ENCODE data around the gene FAS.
"Not testable (repeated sequence)": the region's sequence is repeated elsewhere in the genome, so short reads cannot be mapped to it uniquely, and the experiment has no call there.

Gene FAS

DNA sequence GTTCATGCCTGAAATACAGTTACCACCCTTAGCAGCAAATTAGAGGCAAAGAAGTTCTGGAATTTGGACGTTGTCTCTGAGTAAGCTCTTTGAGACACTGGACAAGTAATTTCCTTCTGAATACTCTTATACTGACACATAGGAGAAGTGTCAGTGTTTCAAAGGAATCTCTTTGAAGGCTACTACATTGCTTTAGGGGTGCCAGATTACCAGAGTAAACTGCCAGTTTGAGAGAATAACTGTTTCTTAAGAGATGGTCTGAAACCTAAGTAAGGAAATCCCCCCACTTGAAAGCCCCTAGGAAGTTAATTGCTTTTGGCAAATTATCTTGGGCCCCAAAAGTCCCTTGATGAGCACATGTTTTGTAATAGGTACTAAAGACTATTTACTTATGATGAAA, 3.4 kb downstream of the FAS start:
- no peak for DNase-seq

DNA sequence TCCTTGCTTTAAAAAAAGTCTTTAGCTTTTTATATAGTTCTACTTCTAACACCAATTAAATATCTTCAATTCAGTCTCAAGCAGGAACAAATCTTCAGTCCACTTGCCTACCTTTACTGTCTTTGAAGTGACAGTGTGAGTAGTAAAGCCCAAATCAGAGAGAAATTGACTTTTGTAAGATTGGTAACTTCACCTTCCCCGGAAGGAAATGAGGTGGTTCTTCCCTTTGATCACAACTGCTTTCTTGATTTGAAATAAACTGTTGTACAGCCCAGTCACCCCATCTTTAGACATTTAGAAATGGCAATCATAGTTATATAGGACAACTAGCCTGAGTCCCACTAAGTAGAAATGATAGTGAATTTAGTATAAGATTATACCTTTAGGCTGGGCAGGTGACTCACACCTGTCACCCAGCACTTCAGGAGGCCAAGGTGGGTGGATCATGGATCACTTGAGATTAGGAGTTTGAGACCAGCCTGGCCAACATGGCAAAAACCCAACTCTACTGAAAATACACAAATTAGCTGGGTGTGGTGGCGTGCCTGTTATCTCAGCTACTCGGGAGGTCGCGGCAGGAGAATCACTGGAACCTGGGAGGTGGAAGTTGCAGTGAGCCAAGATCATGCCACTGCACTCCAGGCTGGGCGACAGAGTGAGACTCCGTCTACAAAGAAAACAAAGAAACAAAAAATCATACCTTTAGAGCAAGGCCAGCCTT, 4.7 kb downstream of the FAS start:
- no peak for DNase-seq

DNA sequence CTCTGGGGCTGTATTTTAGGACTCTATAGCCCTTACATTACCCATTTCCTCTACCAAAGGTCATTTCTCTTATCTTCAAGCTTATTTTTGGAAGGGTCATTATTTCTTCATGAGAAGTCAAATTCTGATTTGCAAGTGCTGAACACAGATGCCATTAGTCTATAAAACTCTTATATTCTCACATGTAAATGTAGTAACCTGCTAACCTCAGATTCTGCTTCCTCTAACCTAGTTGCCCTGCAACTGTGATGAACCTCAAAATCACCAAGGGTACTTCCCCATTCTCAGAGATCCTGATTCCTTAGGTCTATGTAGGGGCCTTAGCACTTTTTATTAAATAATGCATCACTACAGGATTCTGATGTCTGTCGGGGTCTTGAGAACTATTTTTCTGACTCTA, 6.3 kb downstream of the FAS start:
- no peak for DNase-seq

DNA sequence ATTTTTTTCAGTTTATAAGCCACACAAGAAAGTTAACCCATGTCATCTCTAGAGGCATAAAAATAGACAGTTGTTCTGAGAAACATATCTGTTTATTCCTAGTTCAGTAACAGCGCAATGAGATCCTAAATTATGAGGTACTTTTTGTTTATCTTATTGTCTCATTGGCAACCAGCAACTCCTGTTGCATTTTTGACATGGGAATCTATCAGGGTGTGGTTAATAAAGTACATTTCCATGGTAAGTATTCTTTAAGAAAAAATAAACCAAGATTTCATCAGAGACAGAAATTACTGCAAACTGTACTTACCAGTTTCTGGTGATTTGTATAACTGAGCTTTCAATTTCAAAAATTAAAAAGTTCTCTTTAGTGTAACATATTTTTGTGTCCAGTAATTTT, 9.0 kb downstream of the FAS start:
- DNase-seq = no peak

DNA sequence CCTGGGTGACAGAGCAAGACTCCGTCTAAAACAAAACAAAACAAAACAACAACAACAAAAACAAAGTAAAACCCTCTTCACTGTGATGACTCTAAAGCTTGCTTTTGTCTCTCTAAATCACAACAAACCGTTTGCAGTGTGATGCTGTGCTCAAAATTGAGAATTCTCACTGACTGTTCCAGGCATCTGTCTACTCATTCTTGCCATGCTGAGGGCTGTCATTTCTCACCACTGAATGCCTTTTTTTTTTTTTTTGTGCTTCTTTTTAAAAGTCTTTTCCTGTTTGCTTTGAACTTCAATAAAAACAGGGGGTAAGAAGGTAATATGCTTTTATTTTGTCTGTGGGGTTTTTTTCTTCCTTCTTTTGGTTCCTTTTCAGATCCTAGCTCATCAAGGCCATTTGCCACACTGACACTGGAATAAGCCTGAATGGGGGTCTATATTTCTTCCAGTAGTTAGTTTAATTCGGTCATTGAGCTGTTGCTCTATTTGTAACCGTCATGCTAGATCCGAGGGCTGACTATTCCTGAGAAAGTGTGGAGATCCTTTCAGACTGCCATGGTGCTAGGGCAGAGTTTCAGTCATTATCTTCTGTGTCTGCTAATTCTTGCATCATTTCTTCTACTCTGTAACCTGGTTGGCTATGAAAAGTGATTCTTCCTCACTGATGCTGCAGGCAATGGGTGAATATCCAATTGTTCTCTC, 10.6 kb downstream of the FAS start:
- DNase-seq = no peak

DNA sequence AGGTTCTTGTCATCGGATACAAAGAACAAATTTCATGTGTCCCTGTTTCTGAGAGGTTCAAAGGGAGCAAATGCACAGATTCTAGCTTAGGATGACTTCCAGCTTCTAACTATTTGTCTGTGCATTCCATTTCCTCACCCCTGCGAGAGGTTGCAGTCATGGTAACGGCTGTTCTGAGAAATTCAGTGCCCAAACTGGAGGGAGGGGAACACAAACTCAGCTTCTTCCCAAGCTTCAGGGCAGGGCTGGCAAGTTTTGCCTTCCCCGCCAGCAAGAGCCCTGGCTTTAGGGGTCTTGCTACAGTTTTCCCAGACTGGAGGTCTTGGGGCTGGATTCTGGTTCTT, 11.1 kb downstream of the FAS start:
- DNase-seq = no peak

DNA sequence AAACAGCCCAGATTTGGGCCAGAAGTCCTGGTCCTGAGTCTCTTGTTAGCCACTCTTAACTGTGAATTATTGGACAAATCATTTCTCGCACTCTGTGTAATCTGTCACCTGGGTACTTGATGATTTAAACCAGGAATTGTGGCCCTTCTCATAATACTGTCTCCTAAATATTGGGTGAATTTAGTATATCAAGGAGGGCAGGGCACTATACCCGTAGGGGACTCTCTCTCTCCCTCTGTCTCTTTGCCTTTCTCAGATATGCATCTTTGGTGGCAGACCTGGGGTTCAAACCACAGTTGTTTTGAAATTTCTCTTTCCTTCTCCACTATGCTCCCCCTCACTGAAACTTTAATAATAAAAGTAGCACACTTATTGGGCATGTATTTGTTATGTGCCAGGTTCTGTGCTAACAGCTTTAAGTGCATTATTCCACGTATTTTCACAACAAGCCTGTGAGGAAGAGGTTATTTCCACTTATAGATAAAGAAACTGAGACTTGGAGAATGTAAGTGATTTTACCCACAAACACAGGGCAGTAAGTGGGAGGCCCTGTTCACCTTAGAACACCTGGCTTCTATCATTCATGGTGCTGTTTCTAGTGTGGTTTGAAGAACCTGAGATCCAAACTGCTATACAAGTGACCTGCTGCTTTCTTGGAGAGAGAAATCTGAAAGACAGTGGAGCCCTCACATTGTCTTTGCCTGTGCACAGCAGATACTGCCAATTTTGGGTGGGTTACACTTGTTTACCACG, 11.8 kb downstream of the FAS start:
- DNase-seq = no peak

DNA sequence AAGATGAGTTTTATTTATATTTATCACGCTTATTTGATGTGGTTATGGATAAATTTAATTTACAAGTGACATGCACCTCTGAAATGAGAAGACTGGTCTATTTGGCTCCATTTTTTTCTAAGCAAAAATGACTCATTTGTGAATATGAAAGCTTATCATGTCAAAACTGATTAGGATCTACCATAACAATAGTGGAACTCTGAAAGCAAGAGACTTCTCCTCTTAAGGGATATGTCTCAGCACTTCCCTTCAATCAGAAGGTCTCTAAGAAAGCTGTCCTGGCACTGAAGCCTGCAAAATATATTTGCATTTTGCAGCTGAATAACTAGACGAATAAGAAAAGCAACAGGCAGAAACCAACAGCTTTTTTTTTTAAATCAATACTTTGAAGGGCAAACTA, 12.7 kb downstream of the FAS start:
- DNase-seq = no peak

DNA sequence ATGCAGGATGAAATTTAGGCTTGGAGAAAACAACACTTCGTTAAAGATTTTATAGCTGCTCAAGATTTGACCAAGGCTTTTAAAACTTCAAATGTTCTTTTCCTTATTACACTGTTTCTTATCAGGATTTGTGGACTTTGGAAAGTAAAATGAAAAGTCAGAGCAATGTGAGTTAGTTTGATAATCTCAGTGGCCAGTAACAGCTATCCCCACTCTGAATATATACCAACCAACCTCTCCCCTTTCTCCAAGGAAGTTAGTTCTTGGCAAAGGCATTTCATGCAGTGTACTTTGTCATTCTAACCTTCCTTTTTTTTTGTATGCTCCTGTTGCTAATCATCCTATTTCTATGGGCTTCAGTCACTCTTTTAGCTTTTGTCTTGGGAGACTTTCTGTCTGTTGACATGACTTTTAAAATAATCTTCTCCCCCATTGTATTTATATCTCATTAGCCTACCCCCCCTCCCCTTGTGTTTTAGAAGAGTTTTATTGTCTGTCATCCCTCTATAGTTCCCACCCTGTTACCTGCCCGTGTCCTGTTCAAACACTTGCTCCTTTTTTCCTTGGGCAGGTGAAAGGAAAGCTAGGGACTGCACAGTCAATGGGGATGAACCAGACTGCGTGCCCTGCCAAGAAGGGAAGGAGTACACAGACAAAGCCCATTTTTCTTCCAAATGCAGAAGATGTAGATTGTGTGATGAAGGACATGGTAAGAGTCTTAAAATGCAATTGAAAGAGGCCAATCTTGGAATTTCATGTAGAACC, 16.7 kb downstream of the FAS start:
- DNase-seq = no peak

DNA sequence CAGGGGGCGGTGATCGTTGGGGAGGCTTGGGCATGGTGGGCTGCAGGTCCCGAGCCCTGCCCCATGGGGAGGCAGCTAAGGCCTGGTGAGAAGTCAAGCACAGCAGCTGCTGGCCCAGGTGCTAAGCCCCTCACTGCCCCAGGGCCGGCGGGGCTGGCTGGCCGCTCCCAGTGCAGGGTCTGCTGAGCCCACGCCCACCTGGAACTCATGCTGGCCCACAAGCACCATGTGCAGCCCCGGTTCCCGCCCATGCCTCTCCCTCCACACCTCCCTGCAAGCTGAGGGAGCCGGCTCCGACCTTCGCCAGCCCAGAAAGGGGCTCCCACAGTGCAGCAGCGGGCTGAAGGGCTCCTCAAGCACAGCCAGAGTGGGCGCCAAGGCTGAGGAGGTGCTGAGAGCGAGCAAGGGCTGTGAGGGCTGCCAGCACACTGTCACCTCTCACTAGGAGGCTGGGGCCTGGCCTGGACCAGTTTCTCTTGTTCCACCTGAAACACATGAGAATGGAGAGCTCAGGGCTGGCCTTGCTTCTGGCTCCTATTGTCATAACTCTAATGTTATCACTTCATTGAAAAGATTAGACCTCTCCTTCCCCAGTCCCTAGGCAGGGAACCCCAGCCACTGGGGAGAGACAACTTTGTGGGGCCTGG, 28.2 kb downstream of the FAS start:
- not testable (repeated sequence) for DNase-seq

DNA sequence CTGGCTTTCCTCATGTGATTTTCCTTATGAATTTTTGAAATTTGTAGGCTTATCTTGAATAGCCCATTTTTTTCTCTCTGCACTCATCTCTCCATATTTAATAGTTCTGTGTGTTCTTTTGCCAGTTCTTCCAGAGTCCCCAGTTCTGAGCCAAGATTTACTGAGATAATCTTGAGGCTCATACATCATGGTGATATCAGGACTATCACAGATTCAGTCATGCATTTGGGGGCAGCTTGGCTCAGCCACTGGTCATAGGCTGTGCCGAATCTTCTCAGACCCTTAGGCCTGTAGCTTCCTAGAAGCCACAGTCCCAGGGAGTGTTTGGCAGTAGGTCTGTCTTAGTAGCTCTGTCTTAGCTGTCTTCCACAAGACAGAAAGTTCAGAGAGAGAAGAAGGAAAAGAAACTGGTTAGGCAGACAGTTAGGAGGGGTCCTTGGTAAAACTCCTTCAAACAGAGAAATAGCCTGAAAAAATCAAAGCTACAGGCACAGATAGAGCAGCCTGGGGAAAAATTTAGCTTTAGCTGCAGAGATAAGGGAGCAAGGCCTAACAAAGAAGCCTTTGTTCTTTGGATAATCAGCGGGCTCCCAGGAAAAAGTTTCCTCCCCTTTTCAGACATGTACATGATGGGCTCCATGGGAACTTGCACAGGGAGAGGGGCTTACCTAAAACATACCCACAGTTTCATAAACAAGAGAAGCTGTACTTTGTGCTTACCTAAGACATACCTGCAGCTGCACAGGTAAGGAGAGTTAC, 29.1 kb downstream of the FAS start:
- no peak for DNase-seq

DNA sequence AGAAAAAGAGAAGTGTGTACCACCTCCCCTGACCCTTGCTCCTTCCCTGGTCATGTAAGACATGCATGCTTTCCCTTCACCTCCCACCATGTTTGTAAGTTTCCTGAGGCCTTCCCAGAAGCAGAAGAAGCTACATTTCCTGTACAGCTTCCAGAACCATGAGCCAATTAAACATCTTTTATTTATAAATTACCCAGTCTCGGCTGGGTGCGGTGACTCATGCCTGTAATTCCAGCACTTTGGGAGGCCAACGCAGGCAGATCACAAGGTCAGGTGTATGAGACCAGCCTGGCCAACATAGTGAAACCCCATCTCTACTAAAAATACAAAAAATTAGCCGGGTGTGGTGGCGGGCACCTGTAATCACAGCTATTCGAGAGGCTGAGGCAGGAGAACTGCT, 30.9 kb downstream of the FAS start:
- not testable (repeated sequence) for DNase-seq

DNA sequence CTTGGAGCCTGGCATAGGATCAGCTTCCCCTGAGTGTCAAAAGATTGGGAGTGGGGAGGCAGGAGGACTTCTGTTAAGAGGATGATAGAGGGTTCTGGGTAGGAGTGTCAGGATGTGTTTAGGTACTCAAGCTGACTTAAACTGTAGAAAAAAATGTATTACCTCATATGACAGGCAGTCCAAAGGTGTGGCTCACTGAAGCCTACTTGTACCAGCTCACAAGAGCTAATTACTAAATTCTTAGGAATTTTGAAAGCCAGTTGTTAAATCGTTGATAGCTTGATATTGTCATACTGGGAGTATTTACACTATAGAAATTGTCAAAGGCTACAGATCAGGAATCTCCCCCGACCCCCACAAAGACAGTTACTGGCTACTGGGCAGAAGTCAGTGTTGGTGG, 32.1 kb downstream of the FAS start:
- DNase-seq = no peak

DNA sequence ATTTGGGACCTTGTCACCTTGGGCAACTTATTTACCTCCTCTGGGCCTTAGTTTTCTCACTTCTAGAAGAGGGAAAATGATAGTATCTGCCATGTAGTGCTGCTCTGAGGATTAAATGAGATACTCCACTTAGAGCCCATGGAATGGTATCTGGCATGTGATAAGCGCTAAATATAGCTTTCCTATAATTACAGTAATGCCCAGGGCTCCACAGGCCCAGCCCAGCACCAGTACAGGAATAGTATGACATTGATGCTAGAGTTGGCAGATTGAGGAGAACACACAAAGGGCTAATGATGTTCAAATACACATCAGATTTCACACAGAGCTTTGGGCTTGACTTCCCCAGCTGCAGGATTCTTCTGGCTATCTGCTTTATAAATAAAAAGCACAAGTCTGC, 34.9 kb downstream of the FAS start:
- DNase-seq = no peak

DNA sequence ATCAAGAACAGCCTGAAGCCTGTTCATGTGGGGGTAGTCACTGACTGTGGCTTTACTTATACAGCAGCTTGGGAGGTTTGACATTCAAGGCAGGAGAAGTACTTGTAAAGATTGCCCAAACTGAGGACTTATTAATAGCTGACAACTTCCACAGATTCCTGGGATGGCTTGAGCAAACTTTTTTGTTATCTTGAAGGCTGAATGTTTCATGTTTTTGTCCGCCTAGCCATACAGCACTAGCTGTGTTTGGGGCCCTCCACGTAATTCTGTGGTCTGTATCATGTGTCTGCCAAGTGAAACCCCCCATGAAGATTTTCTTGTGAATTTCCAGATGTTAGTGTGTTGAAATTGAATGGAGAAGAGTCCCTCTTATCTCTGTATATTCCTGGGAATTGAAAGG, 38.6 kb downstream of the FAS start:
- DNase-seq = no peak

DNA sequence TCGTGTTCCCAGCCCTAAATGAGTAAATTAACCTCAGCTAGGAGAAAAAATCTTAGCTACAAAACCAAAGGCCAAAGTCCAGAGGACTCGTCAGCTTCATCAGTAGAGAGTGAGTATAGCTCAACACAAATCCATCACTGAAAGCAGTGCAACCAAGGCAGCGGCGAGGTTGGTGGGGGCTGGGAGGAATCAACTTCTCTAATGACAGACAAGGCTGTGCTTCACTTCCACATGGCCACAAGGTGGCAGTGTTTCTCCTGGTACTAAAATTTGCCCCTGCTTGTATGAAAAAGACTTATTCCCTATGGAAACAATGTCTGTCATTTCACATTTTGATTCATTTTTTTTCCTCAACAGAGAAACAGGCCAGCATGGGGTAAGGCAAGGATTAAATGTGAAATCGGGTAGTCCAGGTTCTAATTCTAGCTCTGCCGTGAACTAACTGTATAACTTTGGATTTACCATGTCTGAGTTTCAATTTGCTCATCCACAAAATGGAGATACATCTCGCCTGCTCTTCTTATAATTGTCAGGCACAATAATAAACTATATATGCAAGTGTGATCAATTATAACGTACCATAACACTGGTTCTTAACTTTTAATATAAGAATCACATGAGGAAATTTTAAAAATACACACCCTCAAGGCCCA, 39.3 kb downstream of the FAS start:
- peak; percentile 7 to 50 for DNase-seq

DNA sequence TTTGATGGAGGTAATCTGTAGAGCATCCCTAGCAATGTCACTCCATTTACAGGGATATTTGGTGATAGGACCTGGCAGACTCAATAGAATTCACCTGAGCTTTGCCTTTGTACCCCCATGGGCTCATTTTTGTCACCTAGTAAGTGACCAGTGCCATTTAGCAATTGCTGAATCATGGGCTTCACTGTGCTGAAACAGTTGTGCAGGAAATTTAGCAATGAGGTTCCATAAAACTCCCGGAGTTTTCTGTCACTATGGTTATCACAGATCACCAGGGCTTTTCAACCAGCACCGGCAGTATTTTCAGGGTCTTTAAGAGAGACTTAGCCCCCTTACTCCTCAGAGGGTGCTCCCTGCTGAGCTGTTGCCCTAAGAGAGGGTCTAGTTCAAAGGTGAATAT, 40.2 kb downstream of the FAS start:
- no peak for DNase-seq

DNA sequence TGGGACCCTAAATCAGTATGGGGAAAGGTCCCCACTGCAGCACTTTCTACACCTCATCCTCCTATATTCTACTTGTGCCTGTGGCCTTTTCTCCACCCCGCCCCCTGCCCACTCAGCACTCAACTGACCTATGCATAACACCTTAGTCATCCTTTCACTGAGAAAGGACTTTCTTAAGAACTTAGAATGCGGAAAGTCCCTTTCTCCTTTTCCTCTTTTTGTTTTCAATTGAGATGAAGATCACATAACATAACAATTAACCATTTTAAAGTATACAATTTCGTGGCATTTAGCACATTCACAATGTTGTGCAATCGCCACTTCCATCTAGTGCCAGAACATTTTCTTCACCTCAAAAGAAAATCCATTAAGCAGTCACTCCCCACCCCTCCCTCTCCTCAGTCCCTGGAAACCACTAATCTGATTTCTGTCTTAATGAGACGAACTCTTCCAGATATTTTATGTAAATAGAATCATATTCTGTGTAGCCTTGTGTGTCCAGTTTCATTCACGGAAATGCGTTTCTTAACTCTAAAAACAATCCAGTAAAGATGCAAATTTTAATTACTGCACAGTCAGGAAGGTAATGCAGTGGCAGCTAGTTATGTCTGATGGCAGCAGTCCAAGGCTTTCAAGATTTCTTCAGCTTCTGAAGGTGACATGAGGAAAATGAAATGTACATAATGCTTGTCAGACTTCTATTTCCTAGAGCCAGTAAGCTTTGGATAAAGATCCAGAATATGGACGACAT, 41.7 kb downstream of the FAS start:
- no peak for DNase-seq

DNA sequence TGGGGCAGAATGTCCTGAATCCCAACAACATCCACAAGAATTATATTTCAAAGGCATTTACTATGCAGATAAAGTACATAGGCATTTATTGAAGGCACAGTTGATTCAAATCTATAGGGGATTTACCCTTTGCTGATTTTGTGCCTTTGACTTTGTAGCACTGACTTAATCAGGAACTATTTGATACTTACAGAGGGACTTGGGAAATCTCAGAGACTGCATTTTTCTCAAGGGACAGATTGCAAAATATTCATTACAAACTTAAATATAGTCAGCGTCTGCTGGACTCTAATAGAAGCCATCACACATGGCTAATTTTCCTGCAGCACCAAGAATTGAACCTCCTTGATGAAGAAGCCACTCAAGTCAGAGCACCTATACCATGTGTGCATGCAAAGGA, 44.9 kb downstream of the FAS start:
- no peak for DNase-seq

DNA sequence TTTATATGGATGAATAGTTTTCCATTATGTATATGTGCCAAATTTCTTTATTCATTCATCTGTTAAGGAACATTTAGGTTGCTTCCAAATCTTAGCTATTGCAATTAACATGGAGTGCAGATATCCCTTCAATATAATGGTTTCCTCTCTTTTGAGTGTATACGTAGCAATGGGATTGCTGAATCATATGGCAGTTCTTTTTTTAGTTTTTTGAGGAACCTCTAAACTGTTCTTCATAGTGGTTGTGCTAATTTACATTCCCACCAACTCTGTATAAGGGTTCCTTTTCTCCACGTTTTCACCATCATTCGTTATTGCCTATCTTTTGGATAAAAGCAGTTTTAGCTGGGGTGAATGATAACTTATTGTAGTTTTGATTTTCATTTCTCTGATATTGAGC, 46.5 kb downstream of the FAS start:
- DNase-seq = no peak

DNA sequence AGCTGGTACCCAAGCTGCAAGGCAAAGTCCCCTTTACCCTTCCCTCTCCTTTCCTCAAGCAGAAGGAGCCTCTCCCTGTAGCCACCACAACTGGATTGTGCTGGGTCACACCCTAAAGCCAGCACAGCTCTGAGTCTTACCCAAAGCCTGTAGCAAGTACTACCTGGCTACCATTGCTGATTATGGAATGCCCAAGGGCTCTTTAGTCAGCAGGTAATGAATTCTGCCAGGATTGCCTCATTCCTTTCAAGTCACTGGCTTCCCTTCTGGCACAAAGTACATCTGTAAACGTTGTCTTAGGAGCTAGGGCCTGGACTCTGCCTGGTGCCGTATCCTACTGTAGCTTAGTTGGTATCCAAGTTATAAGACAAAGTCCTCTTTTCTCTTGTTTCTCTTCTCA, 52.0 kb downstream of the FAS start:
- DNase-seq = no peak
